Anterior cingulate cortex (tissue), 58 donors: ENCODE measurements around the gene TBX18.

ENCODE experiments used
- DNase-seq, 58 donors: peaks; one replicate each; lab custom pipeline; 2025; lab: John Stamatoyannopoulos, UW

TBX18 gene

GRCh38 chr6:84773431-84774156 is 9.2 kb upstream of the TBX18 start:
- no peak for DNase-seq

GRCh38 chr6:84773133-84773430 is 8.7 kb upstream of the TBX18 start:
- no peak for DNase-seq

DNA sequence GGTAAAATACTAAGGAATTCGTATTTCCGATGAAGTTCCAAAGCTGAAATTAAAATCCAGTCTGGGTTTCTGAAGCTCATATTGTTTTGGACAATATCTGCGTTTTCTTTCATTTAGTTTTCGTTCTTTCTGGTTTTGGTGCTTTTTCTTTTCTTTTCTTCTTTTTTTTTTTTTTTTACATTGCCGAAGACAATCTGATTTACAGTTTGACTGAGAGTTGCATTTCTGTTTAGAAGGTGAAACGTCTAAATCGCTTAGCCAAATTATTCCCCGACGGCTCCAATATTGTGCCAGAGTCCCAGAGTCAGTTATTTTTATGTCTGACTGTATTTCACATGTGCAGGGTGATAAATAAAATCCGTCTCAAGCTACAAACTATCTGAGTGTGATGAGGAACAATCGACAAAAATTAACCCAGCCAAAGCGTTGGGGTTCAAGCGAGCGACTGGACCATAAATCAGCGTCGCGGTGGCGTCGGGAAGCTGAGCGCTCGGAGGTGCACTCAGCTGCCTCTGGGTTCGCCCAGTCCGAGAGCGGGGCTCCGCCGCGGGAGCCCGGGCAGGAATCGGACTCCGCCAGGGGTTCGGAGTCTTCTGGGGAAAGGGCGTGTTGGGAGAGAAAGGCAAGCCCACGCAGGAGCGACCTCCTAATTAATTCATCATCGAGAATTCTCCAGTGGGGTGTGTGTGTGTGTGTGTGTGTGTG is 8.2 kb upstream of the TBX18 start:
- DNase-seq = no peak

DNA sequence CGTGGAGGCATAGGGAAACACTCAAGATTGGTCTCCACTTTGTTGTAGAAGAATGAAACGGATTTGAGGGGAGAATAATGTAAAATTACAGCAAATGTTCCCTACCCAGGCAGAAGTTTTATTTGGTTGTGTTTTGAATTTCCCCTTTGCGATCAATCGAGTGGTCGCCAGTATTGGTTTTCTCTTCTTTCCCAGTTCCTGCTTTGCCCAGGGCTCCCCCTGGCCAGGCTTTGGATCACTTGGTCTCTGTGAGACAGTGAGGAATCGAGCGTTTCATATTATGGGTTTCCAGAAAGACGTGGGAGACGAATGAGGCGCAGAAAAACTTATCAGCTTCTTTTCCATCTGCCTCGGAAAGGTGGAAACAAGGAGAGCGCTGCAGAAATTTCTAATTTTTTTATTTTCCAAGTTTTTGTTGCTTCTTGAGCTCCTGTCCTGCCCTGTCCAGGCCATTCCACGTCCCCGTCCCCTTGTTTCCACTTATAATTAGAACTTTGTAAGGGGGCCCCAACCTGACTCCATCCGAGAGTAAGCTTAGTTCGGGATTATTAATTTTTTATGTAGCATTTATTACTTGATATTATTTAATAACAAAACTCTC is 7.5 kb upstream of the TBX18 start:
- no peak for DNase-seq

- no peak for DNase-seq
Measured at GRCh38 chr6:84771125-84771755, 6.8 kb upstream of the TBX18 start.

GRCh38 chr6:84770521-84770920 is 6.1 kb upstream of the TBX18 start:
- DNase-seq = no peak

DNA sequence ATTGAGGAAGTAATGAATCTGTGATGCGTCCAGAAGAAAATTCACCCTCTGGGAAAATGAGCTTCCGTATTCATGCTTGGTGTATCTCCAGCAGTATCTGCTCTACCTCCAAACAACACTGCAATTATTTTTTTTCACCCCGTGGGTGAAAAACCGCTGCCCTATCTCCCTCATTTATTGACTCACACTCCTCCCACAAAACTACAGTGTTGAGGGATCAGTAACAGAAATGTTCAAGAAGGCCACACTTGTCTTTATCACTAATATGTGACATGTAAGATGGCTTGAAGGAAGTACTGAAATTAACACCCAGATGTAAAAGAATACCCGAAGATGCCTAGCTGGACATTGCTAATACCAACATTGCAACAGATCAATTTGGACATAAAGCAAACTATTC is 4.9 kb upstream of the TBX18 start:
- no peak for DNase-seq

DNA sequence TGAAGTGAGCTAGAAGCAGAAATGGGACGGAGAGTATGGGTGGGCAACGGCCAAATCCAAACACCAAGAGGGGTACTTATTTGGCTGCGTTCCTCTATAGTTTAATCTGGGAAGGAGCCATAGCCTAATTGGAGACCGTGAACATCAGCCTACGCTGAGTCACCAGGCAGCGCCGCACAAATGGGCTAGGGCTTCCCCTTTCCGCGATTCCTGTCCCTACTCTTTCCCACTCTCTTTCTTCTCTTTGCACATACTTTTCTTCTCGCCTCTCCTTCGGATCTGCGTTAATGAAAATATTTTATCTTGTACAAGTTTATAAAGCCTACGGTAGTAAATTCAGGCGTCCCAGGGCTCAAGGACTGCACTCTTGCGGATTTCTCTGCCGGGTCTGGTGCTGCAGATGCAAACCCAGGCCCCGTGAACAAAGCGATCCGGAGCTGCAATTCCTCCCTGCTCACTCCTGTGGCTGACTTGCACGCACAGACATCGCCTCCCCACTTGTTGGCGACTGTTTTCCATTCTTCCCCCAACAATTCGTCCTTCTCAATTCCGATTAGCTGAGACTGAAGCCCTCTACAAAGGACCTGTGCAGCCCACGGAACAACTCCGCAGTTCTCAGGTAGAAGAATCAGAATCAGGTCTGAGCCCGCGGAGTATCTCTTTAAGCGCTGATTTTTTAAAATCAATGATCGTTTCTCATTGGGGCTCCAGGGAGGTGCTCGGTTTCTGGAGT is 4.2 kb upstream of the TBX18 start:
- no peak for DNase-seq

DNA sequence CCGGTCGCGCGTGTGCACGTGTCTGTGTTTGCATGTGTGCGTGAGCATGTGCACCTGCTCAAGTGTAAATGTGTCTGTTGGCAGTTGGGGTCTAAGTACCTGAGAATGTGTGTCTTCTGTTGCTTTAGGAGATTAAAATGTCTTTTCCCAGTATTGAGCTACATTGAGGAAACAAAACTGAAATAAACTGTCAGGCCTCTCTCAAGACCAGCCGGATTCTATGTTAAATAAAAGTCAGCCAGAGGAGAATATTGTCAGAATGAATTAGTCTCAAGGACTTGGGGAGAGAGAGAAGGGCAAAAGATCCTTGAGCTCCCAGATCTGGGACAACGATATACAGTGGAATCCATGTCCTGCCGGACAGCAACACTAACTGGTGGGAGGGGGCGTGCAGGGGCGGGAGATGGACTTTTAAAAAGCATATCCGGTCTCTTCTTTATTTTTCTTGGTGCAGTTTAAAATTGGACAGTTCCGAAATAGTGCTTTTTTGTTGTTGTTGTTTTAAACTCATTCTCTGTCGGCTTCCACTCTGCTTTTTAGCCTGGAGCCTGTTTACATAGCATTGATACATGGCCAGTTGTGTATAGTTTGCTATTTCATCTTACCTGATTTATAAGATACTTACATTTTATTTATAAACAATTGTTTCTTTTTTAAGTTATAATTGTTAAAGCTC is 3.3 kb upstream of the TBX18 start:
- DNase-seq = no peak

GRCh38 chr6:84766799-84767525 is 2.6 kb upstream of the TBX18 start:
- DNase-seq = no peak

DNA sequence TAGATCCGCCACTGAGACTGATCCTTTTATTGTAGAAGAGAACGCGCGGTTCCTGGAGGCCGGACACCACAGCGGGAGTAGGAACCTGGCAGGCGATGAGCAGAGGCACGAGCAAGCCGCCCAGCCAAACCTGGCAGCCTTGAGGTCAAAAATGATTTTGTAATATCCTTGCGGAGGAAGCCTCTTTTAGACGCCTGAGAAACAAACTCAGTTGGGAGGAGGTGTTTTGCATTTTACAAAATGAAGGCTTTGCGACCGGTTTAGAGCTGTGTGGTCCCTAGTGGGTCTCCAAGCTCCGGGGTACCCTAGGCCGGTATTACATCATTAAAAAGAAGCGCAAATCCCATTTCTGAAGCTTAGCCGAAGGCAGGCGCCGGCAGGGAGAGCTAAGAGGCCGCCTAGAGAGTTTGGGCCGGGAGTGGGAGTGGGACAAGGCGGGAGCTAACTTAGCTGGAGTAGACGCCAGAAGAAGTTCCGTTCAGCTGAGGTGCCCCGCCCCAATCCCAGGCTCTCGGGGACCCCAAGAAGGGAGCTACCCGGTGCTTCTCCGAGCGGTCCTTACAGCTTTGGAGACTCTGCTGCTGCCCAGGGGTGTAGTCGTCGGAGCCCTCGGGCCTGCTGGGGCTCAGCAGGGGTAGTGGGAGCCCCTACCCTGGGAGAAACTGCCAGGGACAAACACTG is 1.9 kb upstream of the TBX18 start:
- no peak for DNase-seq

GRCh38 chr6:84763886-84764331 is 489 bp downstream of the TBX18 start:
- no peak for DNase-seq

GRCh38 chr6:84763003-84763885 is 1.2 kb downstream of the TBX18 start:
- no peak for DNase-seq

DNA sequence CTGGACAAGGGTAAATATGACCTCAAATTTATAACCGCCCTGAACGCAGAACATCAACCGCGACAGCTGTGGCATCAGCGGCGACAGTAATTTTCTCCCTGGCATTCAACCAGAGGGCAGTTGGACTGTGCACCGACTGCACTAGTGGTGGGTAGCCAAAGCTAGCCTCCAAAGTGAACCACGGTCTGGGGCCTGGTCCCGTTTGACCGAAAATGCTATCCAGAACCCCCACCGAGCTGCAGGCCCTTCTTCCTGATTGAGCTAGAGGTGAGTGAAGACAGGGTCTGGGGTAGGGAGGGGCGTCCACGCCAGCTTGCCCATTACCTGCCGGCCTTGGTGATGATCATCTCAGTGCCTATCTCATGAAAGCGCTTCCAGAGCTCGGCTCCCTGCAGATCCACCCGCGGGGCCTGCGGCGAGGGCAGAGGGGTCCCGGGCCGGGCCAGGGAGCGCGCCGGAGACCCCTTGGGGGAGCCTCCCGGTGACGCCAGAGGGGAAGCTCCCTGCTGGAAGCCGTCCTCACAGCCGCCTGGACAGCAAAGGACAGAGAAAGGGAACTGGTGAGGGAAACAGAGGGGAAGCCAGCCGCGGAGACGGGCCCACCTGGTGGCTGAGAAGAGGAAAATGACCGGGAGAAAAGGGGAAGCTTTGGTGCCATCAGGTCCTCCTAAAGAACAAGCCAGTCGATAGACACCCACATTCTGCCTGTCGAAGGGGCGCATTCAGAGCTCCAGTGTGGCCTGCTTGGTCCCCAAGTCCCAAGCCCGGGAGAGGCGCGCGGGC is 2.0 kb downstream of the TBX18 start:
- DNase-seq = no peak

- no peak for DNase-seq
Measured at GRCh38 chr6:84758486-84758885, 5.9 kb downstream of the TBX18 start.

GRCh38 chr6:84756877-84757276 is 7.5 kb downstream of the TBX18 start:
- DNase-seq = no peak

DNA sequence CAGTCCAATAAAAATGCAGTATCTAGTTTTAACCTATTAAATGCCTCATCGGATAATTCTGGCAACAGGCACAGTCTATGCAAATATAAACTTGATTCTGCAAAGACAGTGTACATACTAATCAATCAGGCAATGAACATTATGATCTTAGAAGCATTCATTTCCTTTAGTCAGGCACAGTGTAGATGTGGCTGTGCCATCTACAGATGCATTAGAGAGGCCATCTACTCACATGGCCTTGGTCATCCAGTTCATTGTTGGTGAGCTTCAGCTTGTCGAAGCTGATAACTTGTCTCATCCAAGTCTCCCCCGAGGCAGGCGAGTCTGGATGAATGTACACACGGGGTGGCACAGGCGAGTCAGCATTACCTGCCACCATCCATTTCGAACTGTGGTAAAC is 7.9 kb downstream of the TBX18 start:
- no peak for DNase-seq
